HepG2 (cell line): ENCODE results near the gene PDZD4. TPM values are rescaled to one million over a fixed set of nuclear protein-coding genes. Genes with fewer than 3 reads are reported as not detected.
A peak's percentile ranks its signal among the peaks of the same experiment; 100 is the strongest.

Experiments used
- CBX2 ChIP-seq, 2 experiments: fragments of 200-600 bp in 1 of 2; sonication (generic); formaldehyde crosslinking in 1 of 2; IDR thresholded peaks; 2 replicates each; pipeline versions ENCODE4 v1.7.0 to v1.8.1; 2018 to 2022; ENCODE audit warnings: low read depth in 2 of 2, low read length in 1 of 2, mild to moderate bottlenecking in 1 of 2, missing genetic modification reagents in 1 of 2
- CHCHD3 ChIP-seq: sonication (generic); formaldehyde crosslinking; IDR thresholded peaks from 2 replicates; pipeline ENCODE4 v1.8.0; 2022; ENCODE audit warnings: mild to moderate bottlenecking, missing genetic modification reagents, moderate library complexity
- FOXK1 ChIP-seq: sonication (generic); formaldehyde crosslinking; IDR thresholded peaks from 2 replicates; pipeline ENCODE4 v1.4.0; 2020; ENCODE audit warnings: low read depth, missing genetic modification reagents, borderline replicate concordance
- HOXA9 ChIP-seq: sonication (generic); formaldehyde crosslinking; IDR thresholded peaks from 2 replicates; pipeline ENCODE4 v1.8.1; 2022; ENCODE audit warnings: missing genetic modification reagents, mild to moderate bottlenecking, moderate library complexity, borderline replicate concordance
- ISL2 ChIP-seq: sonication (generic); formaldehyde crosslinking; IDR thresholded peaks from 2 replicates; pipeline ENCODE4 v1.5.0; 2020; ENCODE audit warnings: missing genetic modification reagents
- ISX ChIP-seq: sonication (generic); formaldehyde crosslinking; conservative IDR thresholded peaks from 2 replicates; pipeline ENCODE4 v1.5.0; 2020; ENCODE audit warnings: missing genetic modification reagents
- MBD4 ChIP-seq: IDR thresholded peaks from 2 replicates; pipeline ENCODE4 v1.6.1; 2012; ENCODE audit warnings: low read length, inconsistent platforms, borderline replicate concordance
- NFRKB ChIP-seq: fragments of 450-650 bp; IDR thresholded peaks from 2 replicates; pipeline ENCODE4 v1.6.1; 2017
- PHF21A ChIP-seq: sonication (generic); formaldehyde crosslinking; IDR thresholded peaks from 2 replicates; pipeline ENCODE4 v1.5.0; 2020; ENCODE audit warnings: mild to moderate bottlenecking, missing genetic modification reagents
- REL ChIP-seq: sonication (generic); formaldehyde crosslinking; conservative IDR thresholded peaks from 2 replicates; pipeline ENCODE4 v1.8.0; 2022; ENCODE audit warnings: mild to moderate bottlenecking, missing genetic modification reagents, moderate library complexity
- REXO4 ChIP-seq: sonication (generic); formaldehyde crosslinking; IDR thresholded peaks from 2 replicates; pipeline ENCODE4 v1.8.0; 2022; ENCODE audit warnings: missing genetic modification reagents, mild to moderate bottlenecking, borderline replicate concordance
- RNF2 ChIP-seq: fragments of 450-650 bp; conservative IDR thresholded peaks from 2 replicates; pipeline ENCODE4 v1.6.1; 2016; ENCODE audit warnings: low read depth
- TCF7L2 ChIP-seq: IDR thresholded peaks from 2 replicates; pipeline ENCODE4 v1.6.1; 2011; ENCODE audit warnings: mild to moderate bottlenecking, low read depth, low read length, moderate library complexity
- ZBTB8A ChIP-seq: sonication (generic); formaldehyde crosslinking; IDR thresholded peaks from 2 replicates; pipeline ENCODE4 v1.4.0; 2020; ENCODE audit warnings: mild to moderate bottlenecking, low read depth, missing genetic modification reagents, borderline replicate concordance
- ZNF337 ChIP-seq: sonication (generic); formaldehyde crosslinking; IDR thresholded peaks from 2 replicates; pipeline ENCODE4 v1.5.1; 2020; ENCODE audit warnings: missing genetic modification reagents, low read depth, mild to moderate bottlenecking, borderline replicate concordance
- ZNF430 ChIP-seq: sonication (generic); formaldehyde crosslinking; IDR thresholded peaks from 2 replicates; pipeline ENCODE4 v1.9.0; 2021; ENCODE audit warnings: mild to moderate bottlenecking, missing genetic modification reagents
- ZNF552 ChIP-seq: sonication (generic); formaldehyde crosslinking; IDR thresholded peaks from 2 replicates; pipeline ENCODE4 v1.9.0; 2022; ENCODE audit warnings: missing genetic modification reagents, mild to moderate bottlenecking, borderline replicate concordance
- ZNF747 ChIP-seq: sonication (generic); formaldehyde crosslinking; IDR thresholded peaks from 2 replicates; pipeline ENCODE4 v1.8.1; 2023; ENCODE audit warnings: missing genetic modification reagents, mild to moderate bottlenecking, borderline replicate concordance
- polyA plus RNA-seq, 8 experiments: library from polyadenylated mRNA; depleted of rRNA in 3 of 8; stranded (reverse) in 7 of 8; unstranded in 1 of 8; fragments of >200 nt; fragmentation: Illumina TruSeq in 4 of 8; extraction: Trizol in 4 of 8; gene quantifications; 2 replicates each; pipeline versions ENCODE4 v1.2.1 to v1.2.3, GENCODE V29; 2011 to 2016; ENCODE audit warnings: low read depth in 4 of 8, missing spikeins in 1 of 8, mixed read lengths in 1 of 8; ENCODE audit not compliant: insufficient read depth in 1 of 8
- total RNA-seq, 5 experiments: library from RNA; depleted of rRNA; stranded (reverse); fragments of >200 nt; fragmentation: Illumina TruSeq; extraction: Trizol; gene quantifications; 2 replicates each; pipeline ENCODE4 v1.2.3, GENCODE V29; 2016; ENCODE audit warnings: low read depth in 1 of 5
- TF ChIP-seq, protein P1 (sequence below): sonication (generic); formaldehyde crosslinking; IDR thresholded peaks from 2 replicates; pipeline ENCODE4 v1.9.0; 2021; ENCODE audit warnings: missing genetic modification reagents, borderline replicate concordance
- TF ChIP-seq, protein P2 (sequence below): sonication (generic); formaldehyde crosslinking; IDR thresholded peaks from 2 replicates; pipeline ENCODE4 v1.8.1; 2023; ENCODE audit warnings: mild to moderate bottlenecking, moderate library complexity, missing genetic modification reagents
- TF ChIP-seq, protein P3 (sequence below): IDR thresholded peaks from 2 replicates; pipeline ENCODE4 v1.6.1; 2012; ENCODE audit warnings: low read length, improper control_type of control experiment
- TF ChIP-seq, protein P4 (sequence below): sonication (generic); formaldehyde crosslinking; conservative IDR thresholded peaks from 2 replicates; pipeline ENCODE4 v1.8.1; 2023; ENCODE audit warnings: missing genetic modification reagents

The PDZD4 gene
- total and polyA plus RNA-seq, 2 of the 13 experiments (the other 11 are each of a cell fraction or from before 2014, with no cell fraction given): not detected

DNA sequence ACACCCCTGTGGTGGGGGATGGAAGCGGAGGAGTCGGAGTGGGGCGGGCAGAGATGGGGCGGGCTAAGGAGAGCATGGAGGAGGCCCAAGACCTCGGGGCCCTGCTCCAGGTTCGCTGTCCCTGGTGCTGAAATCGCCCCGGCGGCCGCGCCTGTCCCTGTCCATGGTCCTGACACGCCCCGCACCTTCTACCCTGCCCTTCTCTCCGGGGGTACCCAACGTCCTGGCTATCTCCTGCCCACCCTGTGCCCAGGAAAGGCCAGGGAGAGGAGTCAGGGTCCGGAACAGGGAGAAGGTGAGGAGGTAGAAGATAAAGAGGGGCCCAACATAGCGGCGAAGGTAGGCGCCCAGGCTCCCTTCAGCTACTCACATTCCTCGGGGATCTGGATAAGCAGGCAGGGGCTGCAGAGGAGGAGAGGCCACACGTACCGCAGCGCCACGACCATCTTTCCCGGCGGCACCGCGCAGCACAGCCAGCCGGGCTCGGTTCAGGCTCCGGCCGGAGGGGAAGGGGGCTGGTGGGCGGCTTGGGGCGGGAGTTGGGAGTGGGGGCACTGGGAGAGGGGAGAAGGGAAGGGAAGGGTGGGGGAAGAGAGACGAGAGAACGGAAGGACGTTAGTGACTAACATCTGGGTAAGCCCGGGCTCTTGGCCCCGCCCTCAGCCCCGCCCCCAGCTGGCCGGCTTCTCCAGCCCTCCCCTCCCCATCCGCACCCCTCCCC lies 45.2 kb upstream of the PDZD4 start (continued):
- TF ChIP-seq, protein P1, sequence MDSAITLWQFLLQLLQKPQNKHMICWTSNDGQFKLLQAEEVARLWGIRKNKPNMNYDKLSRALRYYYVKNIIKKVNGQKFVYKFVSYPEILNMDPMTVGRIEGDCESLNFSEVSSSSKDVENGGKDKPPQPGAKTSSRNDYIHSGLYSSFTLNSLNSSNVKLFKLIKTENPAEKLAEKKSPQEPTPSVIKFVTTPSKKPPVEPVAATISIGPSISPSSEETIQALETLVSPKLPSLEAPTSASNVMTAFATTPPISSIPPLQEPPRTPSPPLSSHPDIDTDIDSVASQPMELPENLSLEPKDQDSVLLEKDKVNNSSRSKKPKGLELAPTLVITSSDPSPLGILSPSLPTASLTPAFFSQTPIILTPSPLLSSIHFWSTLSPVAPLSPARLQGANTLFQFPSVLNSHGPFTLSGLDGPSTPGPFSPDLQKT (CRISPR knock-in tag): peak; percentile 98; the same call in 1 of the 2 replicates
- TF ChIP-seq RNF2 (no peak), REXO4 (CRISPR knock-in tag) (peak; percentile 81; the same call in 1 of the 2 replicates), MBD4 (no peak), HOXA9 (CRISPR knock-in tag) (peak; percentile 99), ZBTB8A (CRISPR knock-in tag) (peak; percentile 93; the same call in 1 of the 2 replicates), CBX2 (IDR thresholded peaks at IDR 0.05; ENCODE audit: low read depth, low read length) (no peak), CBX2 (CRISPR knock-in tag; IDR thresholded peaks at IDR 0.05; ENCODE audit: low read depth) (peak; percentile 88; the same call in 1 of the 2 replicates), ZNF337 (CRISPR knock-in tag) (peak; percentile 98; the same call in 1 of the 2 replicates), TCF7L2 (no peak), FOXK1 (peak; percentile 99; the same call in 1 of the 2 replicates), ISX (CRISPR knock-in tag) (peak; percentile 99), PHF21A (peak; percentile 63), CHCHD3 (CRISPR knock-in tag) (peak; percentile 99), ZNF552 (CRISPR knock-in tag) (peak; percentile 99), ISL2 (CRISPR knock-in tag) (peak; percentile 98), REL (peak; percentile 99), NFRKB (no peak), ZNF430 (peak; percentile 100), ZNF747 (CRISPR knock-in tag) (peak; percentile 97)
- TF ChIP-seq, protein P2, sequence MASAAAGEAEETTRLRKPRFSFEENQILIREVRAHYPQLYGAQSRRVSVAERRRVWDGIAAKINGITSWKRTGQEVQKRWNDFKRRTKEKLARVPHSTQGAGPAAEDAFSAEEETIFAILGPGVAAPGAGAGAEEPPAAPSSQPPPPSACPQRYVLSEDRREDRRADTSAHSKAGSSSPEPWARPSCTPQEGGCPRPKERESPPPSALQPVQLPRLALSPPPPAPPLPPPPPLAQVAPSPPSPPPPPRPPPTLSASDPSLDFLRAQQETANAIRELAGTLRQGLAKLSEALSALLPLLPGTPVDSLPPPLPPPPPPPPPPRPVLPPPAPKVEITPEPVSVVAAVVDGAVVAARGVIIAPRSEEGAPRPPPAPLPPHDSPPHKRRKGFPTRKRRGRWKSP (CRISPR knock-in tag): peak; percentile 97
- TF ChIP-seq, protein P3, sequence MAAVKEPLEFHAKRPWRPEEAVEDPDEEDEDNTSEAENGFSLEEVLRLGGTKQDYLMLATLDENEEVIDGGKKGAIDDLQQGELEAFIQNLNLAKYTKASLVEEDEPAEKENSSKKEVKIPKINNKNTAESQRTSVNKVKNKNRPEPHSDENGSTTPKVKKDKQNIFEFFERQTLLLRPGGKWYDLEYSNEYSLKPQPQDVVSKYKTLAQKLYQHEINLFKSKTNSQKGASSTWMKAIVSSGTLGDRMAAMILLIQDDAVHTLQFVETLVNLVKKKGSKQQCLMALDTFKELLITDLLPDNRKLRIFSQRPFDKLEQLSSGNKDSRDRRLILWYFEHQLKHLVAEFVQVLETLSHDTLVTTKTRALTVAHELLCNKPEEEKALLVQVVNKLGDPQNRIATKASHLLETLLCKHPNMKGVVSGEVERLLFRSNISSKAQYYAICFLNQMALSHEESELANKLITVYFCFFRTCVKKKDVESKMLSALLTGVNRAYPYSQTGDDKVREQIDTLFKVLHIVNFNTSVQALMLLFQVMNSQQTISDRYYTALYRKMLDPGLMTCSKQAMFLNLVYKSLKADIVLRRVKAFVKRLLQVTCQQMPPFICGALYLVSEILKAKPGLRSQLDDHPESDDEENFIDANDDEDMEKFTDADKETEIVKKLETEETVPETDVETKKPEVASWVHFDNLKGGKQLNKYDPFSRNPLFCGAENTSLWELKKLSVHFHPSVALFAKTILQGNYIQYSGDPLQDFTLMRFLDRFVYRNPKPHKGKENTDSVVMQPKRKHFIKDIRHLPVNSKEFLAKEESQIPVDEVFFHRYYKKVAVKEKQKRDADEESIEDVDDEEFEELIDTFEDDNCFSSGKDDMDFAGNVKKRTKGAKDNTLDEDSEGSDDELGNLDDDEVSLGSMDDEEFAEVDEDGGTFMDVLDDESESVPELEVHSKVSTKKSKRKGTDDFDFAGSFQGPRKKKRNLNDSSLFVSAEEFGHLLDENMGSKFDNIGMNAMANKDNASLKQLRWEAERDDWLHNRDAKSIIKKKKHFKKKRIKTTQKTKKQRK: no peak
- TF ChIP-seq, protein P4, sequence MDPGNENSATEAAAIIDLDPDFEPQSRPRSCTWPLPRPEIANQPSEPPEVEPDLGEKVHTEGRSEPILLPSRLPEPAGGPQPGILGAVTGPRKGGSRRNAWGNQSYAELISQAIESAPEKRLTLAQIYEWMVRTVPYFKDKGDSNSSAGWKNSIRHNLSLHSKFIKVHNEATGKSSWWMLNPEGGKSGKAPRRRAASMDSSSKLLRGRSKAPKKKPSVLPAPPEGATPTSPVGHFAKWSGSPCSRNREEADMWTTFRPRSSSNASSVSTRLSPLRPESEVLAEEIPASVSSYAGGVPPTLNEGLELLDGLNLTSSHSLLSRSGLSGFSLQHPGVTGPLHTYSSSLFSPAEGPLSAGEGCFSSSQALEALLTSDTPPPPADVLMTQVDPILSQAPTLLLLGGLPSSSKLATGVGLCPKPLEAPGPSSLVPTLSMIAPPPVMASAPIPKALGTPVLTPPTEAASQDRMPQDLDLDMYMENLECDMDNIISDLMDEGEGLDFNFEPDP: peak; percentile 100
